Neural cell (in vitro differentiated cells): Measurements from ENCODE around the gene GIPC3. TPM values are rescaled to one million over a fixed set of nuclear protein-coding genes. Genes with fewer than 3 reads are reported as not detected.

Experiments
- H2AFZ ChIP-seq: fragments of 200-600, 300-800 bp; sonication (generic), shearing (Covaris generic); 2 replicates; pipeline ENCODE4 v1.6.0; 2014; ENCODE audit warnings: low read depth, mild to moderate bottlenecking, antibody characterized with exemption, low read length, moderate library complexity
- H3F3A ChIP-seq: fragments of 200-600 bp; shearing (Covaris generic); 2 replicates; pipeline ENCODE4 v1.6.1; 2016; ENCODE audit warnings: mild to moderate bottlenecking, moderate library complexity, mixed read lengths, antibody characterized with exemption, low read length; ENCODE audit not compliant: insufficient read depth, poor library complexity, severe bottlenecking
- H3K27ac ChIP-seq: fragments of 200-600, 300-800 bp; sonication (generic), shearing (Covaris generic); 2 replicates; pipeline ENCODE4 v1.5.1; 2014; ENCODE audit warnings: mild to moderate bottlenecking, low read length, moderate library complexity
- H3K27me3 ChIP-seq: fragments of 300-800, 200-600 bp; sonication (generic), shearing (Covaris generic); 2 replicates; pipeline ENCODE4 v1.6.0; 2014; ENCODE audit warnings: mild to moderate bottlenecking, low read depth, low read length, moderate library complexity; ENCODE audit not compliant: insufficient read depth
- H3K36me3 ChIP-seq: fragments of 300-800, 200-600 bp; sonication (generic), shearing (Covaris generic); 2 replicates; pipeline ENCODE4 v1.5.1; 2014; ENCODE audit warnings: mild to moderate bottlenecking, antibody characterized with exemption, low read length, moderate library complexity; ENCODE audit not compliant: insufficient read depth
- H3K4me2 ChIP-seq: fragments of 300-800, 200-600 bp; sonication (generic), shearing (Covaris generic); 2 replicates; pipeline ENCODE4 v1.6.0; 2014; ENCODE audit warnings: mild to moderate bottlenecking, low read length
- H3K4me3 ChIP-seq: fragments of 300-800, 200-600 bp; sonication (generic), shearing (Covaris generic); 2 replicates; pipeline ENCODE4 v1.5.1; 2014; ENCODE audit warnings: mild to moderate bottlenecking, low read length, moderate library complexity
- H3K79me2 ChIP-seq: fragments of 200-600 bp; shearing (Covaris generic); replicated peaks from 2 replicates; pipeline ENCODE4 v1.6.0; 2014; ENCODE audit warnings: mild to moderate bottlenecking, low read length, moderate library complexity; ENCODE audit not compliant: insufficient read depth
- H3K9ac ChIP-seq: fragments of 300-800, 200-600 bp; sonication (generic), shearing (Covaris generic); 2 replicates; pipeline ENCODE4 v1.6.1; 2016; ENCODE audit warnings: mild to moderate bottlenecking, low read length, mixed read lengths
- H3K9me2 ChIP-seq: fragments of 200-600 bp; shearing (Covaris generic); 2 replicates; pipeline ENCODE4 v1.6.1; 2016; ENCODE audit warnings: mild to moderate bottlenecking, low read length, mixed read lengths; ENCODE audit not compliant: insufficient read depth
- H3K9me3 ChIP-seq: fragments of 200-600, 300-800 bp; sonication (generic), shearing (Covaris generic); 2 replicates; pipeline ENCODE4 v1.6.1; 2016; ENCODE audit warnings: mild to moderate bottlenecking, mixed run types, low read length, moderate library complexity, mixed read lengths
- H4K20me1 ChIP-seq: fragments of 200-600 bp; shearing (Covaris generic); 2 replicates; pipeline ENCODE4 v1.6.1; 2016; ENCODE audit warnings: mild to moderate bottlenecking, mixed run types; ENCODE audit not compliant: insufficient read depth
- EP300 ChIP-seq: fragments of 450-650 bp; conservative IDR thresholded peaks from 2 replicates; pipeline ENCODE4 v1.6.1; 2014; ENCODE audit warnings: antibody characterized with exemption, mild to moderate bottlenecking, moderate library complexity; ENCODE audit not compliant: poor library complexity, severe bottlenecking
- EZH2 ChIP-seq: fragments of 200-600, 300-800 bp; shearing (Covaris generic), sonication (generic); IDR thresholded peaks from 2 replicates; pipeline ENCODE4 v1.6.1; 2014; ENCODE audit warnings: antibody characterized with exemption, low read length, borderline replicate concordance, mild to moderate bottlenecking; ENCODE audit not compliant: insufficient read depth, poor library complexity, severe bottlenecking
- MXI1 ChIP-seq: fragments of 450-650 bp; conservative IDR thresholded peaks from 2 replicates; pipeline ENCODE4 v1.6.1; 2014; ENCODE audit warnings: antibody characterized with exemption, mild to moderate bottlenecking; ENCODE audit not compliant: poor library complexity, severe bottlenecking
- POLR2AphosphoS5 ChIP-seq: IDR thresholded peaks from 2 replicates; pipeline ENCODE4 v1.6.1; 2012
- RAD21 ChIP-seq: fragments of 450-650 bp; conservative IDR thresholded peaks from 2 replicates; pipeline ENCODE4 v1.6.1; 2014; ENCODE audit warnings: antibody characterized with exemption, mild to moderate bottlenecking, moderate library complexity
- SMC3 ChIP-seq: fragments of 450-650 bp; conservative IDR thresholded peaks from 2 replicates; pipeline ENCODE4 v1.6.1; 2014; ENCODE audit warnings: antibody characterized with exemption, mild to moderate bottlenecking, moderate library complexity; ENCODE audit not compliant: poor library complexity
- TAF1 ChIP-seq: IDR thresholded peaks from 2 replicates; pipeline ENCODE4 v1.6.1; 2012; ENCODE audit warnings: low read depth
- polyA plus RNA-seq: library from polyadenylated mRNA; depleted of rRNA; stranded (reverse); fragments of >200 nt; gene quantifications from 2 replicates; pipeline ENCODE4 v1.2.3, GENCODE V29; 2014
- TF ChIP-seq, protein P1 (sequence below): fragments of 450-650 bp; IDR thresholded peaks from 2 replicates; pipeline ENCODE4 v1.5.1; 2014; ENCODE audit warnings: antibody characterized with exemption, mild to moderate bottlenecking, moderate library complexity; ENCODE audit not compliant: poor library complexity, severe bottlenecking
- TF ChIP-seq, protein P2 (sequence below): IDR thresholded peaks from 2 replicates; pipeline ENCODE4 v1.6.1; 2012; ENCODE audit warnings: borderline replicate concordance

The GIPC3 gene
- polyA plus RNA-seq, 1 donor from 2014 or later, result not detected

DNA sequence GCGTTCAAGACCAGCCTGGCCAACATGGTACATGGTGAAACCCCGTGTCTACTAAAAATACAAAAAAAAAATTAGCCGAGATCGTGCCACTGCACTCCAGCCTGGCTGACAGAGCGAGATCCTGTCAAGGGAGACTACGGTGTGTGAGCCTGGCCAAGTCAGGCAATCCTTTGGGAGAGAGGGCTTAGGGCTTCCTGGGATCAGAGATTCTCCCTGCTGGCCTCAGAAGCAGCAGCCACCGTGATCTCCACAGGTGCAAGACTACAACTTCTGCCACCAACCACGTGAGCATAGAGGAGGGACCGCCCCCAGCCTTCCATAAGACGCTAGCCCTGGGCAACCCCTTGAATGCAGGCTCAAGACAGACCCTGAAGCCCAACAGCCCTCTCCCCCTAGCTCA, 35.5 kb upstream of the GIPC3 start:
- H3K4me2 ChIP-seq, result no peak overlapping the region
- no peak overlapping the region for H3K4me3 ChIP-seq
- no peak overlapping the region for H3K9ac ChIP-seq
- H3F3A ChIP-seq, result no peaks in the 10 kb centered on the region
- no peaks in the 10 kb centered on the region for H4K20me1 ChIP-seq
- no peak overlapping the region for H2AFZ ChIP-seq
- H3K36me3 ChIP-seq, result no peaks in the 10 kb centered on the region
- H3K9me3 ChIP-seq, result no peaks in the 10 kb centered on the region
- H3K9me2 ChIP-seq, result no peaks in the 10 kb centered on the region
- no peak for TF ChIP-seq EP300
- TF ChIP-seq SMC3, result no peak
- no peak for TF ChIP-seq TAF1
- TF ChIP-seq, protein P1, sequence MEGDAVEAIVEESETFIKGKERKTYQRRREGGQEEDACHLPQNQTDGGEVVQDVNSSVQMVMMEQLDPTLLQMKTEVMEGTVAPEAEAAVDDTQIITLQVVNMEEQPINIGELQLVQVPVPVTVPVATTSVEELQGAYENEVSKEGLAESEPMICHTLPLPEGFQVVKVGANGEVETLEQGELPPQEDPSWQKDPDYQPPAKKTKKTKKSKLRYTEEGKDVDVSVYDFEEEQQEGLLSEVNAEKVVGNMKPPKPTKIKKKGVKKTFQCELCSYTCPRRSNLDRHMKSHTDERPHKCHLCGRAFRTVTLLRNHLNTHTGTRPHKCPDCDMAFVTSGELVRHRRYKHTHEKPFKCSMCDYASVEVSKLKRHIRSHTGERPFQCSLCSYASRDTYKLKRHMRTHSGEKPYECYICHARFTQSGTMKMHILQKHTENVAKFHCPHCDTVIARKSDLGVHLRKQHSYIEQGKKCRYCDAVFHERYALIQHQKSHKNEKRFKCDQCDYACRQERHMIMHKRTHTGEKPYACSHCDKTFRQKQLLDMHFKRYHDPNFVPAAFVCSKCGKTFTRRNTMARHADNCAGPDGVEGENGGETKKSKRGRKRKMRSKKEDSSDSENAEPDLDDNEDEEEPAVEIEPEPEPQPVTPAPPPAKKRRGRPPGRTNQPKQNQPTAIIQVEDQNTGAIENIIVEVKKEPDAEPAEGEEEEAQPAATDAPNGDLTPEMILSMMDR, result no peak
- no peak for TF ChIP-seq EZH2
- TF ChIP-seq RAD21, result no peak
- H3K79me2 ChIP-seq, result no peaks in the 10 kb centered on the region
- no peak overlapping the region for H3K27ac ChIP-seq
- H3K27me3 ChIP-seq, result no peaks in the 10 kb centered on the region

DNA sequence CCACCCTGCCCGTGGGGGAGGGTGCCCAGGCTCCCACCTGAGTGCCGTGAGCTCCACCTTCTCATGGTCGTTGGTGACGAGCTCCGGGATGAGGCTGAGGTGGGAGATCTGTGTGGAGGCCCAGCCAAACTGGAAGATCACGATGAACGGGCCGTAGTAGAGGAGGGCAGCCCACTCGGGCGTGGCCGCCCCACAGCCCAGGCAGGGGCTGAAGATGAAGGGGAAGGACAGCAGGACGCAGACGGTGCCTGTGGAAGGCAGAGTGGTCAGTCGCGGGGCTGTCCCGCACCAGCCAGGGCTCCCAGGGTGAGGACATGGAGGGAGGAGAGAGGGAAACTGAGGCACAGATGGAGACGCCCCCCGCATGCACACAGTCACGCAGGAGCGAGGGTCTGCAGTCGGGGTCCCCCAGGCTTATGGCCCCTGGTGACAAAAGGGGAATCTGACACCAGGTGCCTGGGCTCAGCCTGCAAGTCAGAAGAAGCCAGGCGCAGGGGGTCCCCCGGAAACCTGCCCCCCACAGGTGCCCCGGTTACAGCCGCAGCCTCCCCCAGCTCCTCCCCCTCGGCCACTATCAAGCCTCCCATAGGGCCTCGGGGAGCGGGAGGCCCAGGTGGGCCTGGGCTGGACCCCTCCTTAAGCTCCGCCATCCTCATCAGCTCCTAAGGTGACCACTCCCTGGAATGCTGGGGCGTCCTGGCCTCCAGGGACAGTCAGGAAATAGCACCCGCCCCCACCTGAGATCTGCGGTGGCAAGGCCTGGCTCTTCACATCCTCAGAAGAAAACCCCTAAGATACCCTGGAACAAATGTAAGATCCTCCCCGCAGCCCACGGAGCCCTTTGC, 34.1 kb upstream of the GIPC3 start:
- Histone ChIP-seq H3K4me3 (no peak overlapping the region), H3K4me2 (no peak overlapping the region), H3F3A (no peaks in the 10 kb centered on the region), H3K79me2 (no peaks in the 10 kb centered on the region), H3K36me3 (no peaks in the 10 kb centered on the region), H3K27ac (no peak overlapping the region), H3K9ac (no peak overlapping the region), H3K27me3 (no peaks in the 10 kb centered on the region), H2AFZ (no peak overlapping the region), H4K20me1 (no peaks in the 10 kb centered on the region), H3K9me2 (no peaks in the 10 kb centered on the region), H3K9me3 (no peaks in the 10 kb centered on the region)
- TF ChIP-seq POLR2AphosphoS5 (no peak), TAF1 (no peak), MXI1 (no peak), EZH2 (no peak), SMC3 (no peak), RAD21 (no peak), EP300 (no peak)
- TF ChIP-seq, protein P1, result no peak
- TF ChIP-seq, protein P2, sequence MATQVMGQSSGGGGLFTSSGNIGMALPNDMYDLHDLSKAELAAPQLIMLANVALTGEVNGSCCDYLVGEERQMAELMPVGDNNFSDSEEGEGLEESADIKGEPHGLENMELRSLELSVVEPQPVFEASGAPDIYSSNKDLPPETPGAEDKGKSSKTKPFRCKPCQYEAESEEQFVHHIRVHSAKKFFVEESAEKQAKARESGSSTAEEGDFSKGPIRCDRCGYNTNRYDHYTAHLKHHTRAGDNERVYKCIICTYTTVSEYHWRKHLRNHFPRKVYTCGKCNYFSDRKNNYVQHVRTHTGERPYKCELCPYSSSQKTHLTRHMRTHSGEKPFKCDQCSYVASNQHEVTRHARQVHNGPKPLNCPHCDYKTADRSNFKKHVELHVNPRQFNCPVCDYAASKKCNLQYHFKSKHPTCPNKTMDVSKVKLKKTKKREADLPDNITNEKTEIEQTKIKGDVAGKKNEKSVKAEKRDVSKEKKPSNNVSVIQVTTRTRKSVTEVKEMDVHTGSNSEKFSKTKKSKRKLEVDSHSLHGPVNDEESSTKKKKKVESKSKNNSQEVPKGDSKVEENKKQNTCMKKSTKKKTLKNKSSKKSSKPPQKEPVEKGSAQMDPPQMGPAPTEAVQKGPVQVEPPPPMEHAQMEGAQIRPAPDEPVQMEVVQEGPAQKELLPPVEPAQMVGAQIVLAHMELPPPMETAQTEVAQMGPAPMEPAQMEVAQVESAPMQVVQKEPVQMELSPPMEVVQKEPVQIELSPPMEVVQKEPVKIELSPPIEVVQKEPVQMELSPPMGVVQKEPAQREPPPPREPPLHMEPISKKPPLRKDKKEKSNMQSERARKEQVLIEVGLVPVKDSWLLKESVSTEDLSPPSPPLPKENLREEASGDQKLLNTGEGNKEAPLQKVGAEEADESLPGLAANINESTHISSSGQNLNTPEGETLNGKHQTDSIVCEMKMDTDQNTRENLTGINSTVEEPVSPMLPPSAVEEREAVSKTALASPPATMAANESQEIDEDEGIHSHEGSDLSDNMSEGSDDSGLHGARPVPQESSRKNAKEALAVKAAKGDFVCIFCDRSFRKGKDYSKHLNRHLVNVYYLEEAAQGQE, result no peak
